ENCODE results near the gene ACTR6. TPM values are rescaled to one million over a fixed set of nuclear protein-coding genes. Genes with fewer than 3 reads are reported as not detected.

Gene ACTR6
- total and polyA plus RNA-seq, 9 of the 15 experiments (the other 6 are each of a cell fraction or from before 2014, with no cell fraction given) = 26.1 to 109 (median 70.9) TPM

GRCh38 chr12:100165356-100165755 is 35.3 kb upstream of the ACTR6 start (continued):
- no peak for TF ChIP-seq FOS (IDR thresholded peaks at IDR 0.05; ENCODE audit: extremely low read depth, insufficient read length)

GRCh38 chr12:100166232-100166631 is 34.4 kb upstream of the ACTR6 start:
- in situ Hi-C loops (cut with MboI) (no loop called here), intact Hi-C loops (cut with micrococcal nuclease) (no loop called here)
- ATAC-seq (no peak), DNase-seq (ENCODE audit: extremely low read depth in 1 of 4, low spot score in 3 of 4) (no peak), FAIRE-seq (no peak)
- no peak overlapping the region for H2AFZ ChIP-seq (ENCODE audit: low read depth, low read length)
- H3K4me2 ChIP-seq (ENCODE audit: insufficient read depth, low read length) = no peak overlapping the region
- no peaks in the 10 kb centered on the region for H3K9me3 ChIP-seq (replicated peaks; ENCODE audit: control insufficient read depth, insufficient read depth, low read depth, low read length)
- no peaks in the 10 kb centered on the region for H3K27me3 ChIP-seq (ENCODE audit: control insufficient read depth in 2 of 2, insufficient read depth in 2 of 2, low read length in 2 of 2)
- BruUV-seq (replicated peaks) = no TSS peak
- peaks cover 0 to 5% of the 10 kb centered on the region in 2 experiments; a peak in 3 of 5 replicates for H3K4me1 ChIP-seq (replicated peaks in 1 of 2; ENCODE audit: control insufficient read depth in 2 of 2, insufficient read depth in 2 of 2, low read length in 2 of 2)
- H3K9ac ChIP-seq (ENCODE audit: insufficient read depth in 1 of 2, low read depth in 2 of 2, low read length in 2 of 2) = no peak overlapping the region
- no peaks in the 10 kb centered on the region for H3K79me2 ChIP-seq (ENCODE audit: control insufficient read depth, insufficient read depth, low read length)
- no peaks in the 10 kb centered on the region for H4K20me1 ChIP-seq (replicated peaks; ENCODE audit: control insufficient read depth, insufficient read depth, low read length)
- H3K36me3 ChIP-seq (ENCODE audit: control insufficient read depth, insufficient read depth, low read length) = no peaks in the 10 kb centered on the region
- CTCF ChIA-PET (ENCODE audit: low intra/inter-chr PET ratio) = no interaction called here
- no peak overlapping the region for H3K27ac ChIP-seq (ENCODE audit: extremely low read depth, low read depth, low read length)
- 64% methylated on average over 9 of the region's 10 CpGs for WGBS (ENCODE audit: insufficient coverage, low coverage, missing lambda C conversion rate)
- no peaks in the 10 kb centered on the region for H3K9me1 ChIP-seq (ENCODE audit: control insufficient read depth, insufficient read depth, low read length)
- POLR2A ChIA-PET = interaction anchor here (0.6 to 1.0 kb wide), 2 partner anchors 30 to 1431 kb away, joined by 3 read pairs; no protein-coding TSS in a partner anchor
- no peak overlapping the region for H3K4me3 ChIP-seq
- TF ChIP-seq SMAD3 (CRISPR knock-in tag; conservative IDR thresholded peaks at IDR 0.05) (no peak), CTBP1 (IDR thresholded peaks at IDR 0.05; ENCODE audit: borderline replicate concordance) (no peak), SNIP1 (IDR thresholded peaks at IDR 0.05; ENCODE audit: low read depth) (no peak), HIVEP1 (CRISPR knock-in tag; IDR thresholded peaks at IDR 0.05) (no peak), PHB2 (IDR thresholded peaks at IDR 0.05; ENCODE audit: low read depth) (no peak), SP1 (CRISPR knock-in tag; IDR thresholded peaks at IDR 0.05) (no peak), U2AF2 (optimal IDR thresholded peaks at IDR 0.05; ENCODE audit: low read depth, low read length) (no peak), ZBTB34 (CRISPR knock-in tag; IDR thresholded peaks at IDR 0.05) (no peak), RFX5 (IDR thresholded peaks at IDR 0.05; ENCODE audit: low read depth, low read length) (no peak)
- TF ChIP-seq, protein P1, sequence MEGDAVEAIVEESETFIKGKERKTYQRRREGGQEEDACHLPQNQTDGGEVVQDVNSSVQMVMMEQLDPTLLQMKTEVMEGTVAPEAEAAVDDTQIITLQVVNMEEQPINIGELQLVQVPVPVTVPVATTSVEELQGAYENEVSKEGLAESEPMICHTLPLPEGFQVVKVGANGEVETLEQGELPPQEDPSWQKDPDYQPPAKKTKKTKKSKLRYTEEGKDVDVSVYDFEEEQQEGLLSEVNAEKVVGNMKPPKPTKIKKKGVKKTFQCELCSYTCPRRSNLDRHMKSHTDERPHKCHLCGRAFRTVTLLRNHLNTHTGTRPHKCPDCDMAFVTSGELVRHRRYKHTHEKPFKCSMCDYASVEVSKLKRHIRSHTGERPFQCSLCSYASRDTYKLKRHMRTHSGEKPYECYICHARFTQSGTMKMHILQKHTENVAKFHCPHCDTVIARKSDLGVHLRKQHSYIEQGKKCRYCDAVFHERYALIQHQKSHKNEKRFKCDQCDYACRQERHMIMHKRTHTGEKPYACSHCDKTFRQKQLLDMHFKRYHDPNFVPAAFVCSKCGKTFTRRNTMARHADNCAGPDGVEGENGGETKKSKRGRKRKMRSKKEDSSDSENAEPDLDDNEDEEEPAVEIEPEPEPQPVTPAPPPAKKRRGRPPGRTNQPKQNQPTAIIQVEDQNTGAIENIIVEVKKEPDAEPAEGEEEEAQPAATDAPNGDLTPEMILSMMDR (IDR thresholded peaks at IDR 0.05 in 2 of 3, conservative IDR thresholded peaks at IDR 0.05 in 1 of 3; ENCODE audit: insufficient read depth in 2 of 3, low read depth in 1 of 3, low read length in 3 of 3) = no peak
- TF ChIP-seq, protein P2, sequence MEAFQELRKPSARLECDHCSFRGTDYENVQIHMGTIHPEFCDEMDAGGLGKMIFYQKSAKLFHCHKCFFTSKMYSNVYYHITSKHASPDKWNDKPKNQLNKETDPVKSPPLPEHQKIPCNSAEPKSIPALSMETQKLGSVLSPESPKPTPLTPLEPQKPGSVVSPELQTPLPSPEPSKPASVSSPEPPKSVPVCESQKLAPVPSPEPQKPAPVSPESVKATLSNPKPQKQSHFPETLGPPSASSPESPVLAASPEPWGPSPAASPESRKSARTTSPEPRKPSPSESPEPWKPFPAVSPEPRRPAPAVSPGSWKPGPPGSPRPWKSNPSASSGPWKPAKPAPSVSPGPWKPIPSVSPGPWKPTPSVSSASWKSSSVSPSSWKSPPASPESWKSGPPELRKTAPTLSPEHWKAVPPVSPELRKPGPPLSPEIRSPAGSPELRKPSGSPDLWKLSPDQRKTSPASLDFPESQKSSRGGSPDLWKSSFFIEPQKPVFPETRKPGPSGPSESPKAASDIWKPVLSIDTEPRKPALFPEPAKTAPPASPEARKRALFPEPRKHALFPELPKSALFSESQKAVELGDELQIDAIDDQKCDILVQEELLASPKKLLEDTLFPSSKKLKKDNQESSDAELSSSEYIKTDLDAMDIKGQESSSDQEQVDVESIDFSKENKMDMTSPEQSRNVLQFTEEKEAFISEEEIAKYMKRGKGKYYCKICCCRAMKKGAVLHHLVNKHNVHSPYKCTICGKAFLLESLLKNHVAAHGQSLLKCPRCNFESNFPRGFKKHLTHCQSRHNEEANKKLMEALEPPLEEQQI (IDR thresholded peaks at IDR 0.05) = no peak
- TF ChIP-seq, protein P3, sequence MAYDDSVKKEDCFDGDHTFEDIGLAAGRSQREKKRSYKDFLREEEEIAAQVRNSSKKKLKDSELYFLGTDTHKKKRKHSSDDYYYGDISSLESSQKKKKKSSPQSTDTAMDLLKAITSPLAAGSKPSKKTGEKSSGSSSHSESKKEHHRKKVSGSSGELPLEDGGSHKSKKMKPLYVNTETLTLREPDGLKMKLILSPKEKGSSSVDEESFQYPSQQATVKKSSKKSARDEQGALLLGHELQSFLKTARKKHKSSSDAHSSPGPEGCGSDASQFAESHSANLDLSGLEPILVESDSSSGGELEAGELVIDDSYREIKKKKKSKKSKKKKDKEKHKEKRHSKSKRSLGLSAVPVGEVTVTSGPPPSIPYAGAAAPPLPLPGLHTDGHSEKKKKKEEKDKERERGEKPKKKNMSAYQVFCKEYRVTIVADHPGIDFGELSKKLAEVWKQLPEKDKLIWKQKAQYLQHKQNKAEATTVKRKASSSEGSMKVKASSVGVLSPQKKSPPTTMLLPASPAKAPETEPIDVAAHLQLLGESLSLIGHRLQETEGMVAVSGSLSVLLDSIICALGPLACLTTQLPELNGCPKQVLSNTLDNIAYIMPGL (CRISPR knock-in tag; IDR thresholded peaks at IDR 0.05) = no peak

All from K562 (cell line).